Left lobe of liver (tissue), 2 donors: Measurements from ENCODE around the gene BAZ2B. TPM values are rescaled to one million over a fixed set of nuclear protein-coding genes. Genes with fewer than 3 reads are reported as not detected.
"Not testable (repeated sequence)": the region's sequence is repeated elsewhere in the genome, so short reads cannot be mapped to it uniquely, and the experiment has no call there.

Source experiments
- ATAC-seq: fragments of 200-7000 bp; cut with Tn5 transposase; one replicate; pipeline ENCODE4 v1.9.1; 2020; ENCODE audit warnings: mild to moderate bottlenecking, moderate library complexity
- DNase-seq: peaks from one replicate; pipeline ENCODE4 v3.0.0-alpha.2; 2020; ENCODE audit warnings: low spot score
- total RNA-seq: library from RNA; stranded (reverse); gene quantifications from one replicate; pipeline ENCODE4 v1.2.1, GENCODE V29; 2021
- donor health status: DM: no; HTN: no; CAD: no; lungs with moderate emphysema.
- donor health status: DM: no; HTN: yes; CAD: no.

Gene BAZ2B
- total RNA-seq, 1 donor from 2014 or later = 20.0 TPM

DNA sequence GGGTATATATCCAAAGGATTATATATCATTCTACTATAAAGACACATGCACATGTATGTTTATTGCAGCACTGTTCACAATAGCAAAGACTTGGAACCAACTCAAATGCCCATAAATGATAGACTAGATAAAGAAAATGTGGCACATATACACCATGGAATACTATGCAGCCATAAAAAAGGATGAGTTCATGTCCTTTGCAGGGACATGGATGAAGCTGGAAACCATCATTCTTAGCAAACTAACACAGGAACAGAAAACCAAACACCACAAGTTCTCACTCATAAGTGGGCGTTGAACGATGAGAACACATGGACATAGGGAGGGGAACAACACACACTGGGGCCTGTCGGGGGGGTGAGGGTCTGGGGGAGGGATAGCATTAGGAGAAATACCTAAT is 254.7 kb downstream of the BAZ2B start:
- not testable (repeated sequence) for ATAC-seq, DNase-seq

DNA sequence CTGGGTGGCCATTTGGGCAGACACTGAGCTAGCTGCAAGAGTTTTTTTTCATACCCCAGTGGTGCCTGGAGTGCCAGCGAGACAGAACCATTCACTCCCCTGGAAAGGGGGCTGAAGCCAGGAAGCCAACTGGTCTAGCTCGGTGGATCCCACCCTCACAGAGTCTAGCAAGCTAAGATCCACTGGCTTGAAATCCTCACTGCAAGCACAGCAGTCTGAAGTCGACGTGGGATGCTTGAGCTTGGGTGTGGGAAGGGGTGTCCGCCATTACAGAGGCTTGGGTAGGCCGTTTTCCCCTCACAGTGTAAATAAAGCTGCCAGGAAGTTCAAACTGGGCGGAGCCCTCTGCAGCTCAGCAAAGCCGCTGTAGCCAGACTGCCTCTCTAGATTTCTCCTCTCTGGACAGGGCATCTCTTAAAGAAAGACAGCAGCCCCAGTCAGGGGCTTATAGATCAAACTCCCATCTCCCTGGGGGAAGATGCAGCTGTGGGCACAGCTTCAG is 260.2 kb downstream of the BAZ2B start:
- ATAC-seq = no peak
- DNase-seq = no peak

DNA sequence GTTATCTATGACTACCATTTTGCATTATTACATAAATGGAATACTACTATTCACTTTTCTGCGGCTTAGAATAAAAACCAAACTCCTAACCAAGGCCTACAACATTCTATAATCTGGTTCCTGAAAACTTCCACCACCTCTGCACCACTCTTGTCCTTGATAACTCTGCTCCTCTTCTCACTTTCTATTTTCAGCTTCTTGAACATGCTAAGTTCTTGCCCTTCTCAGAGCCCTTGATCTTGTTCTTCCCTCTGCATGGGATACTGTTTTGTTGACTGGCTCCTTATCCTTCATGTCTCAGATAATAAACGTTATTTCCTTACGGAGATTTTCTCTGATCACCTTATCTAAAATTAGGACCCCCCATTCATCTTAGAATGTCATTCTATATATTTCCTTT is 264.4 kb downstream of the BAZ2B start:
- ATAC-seq (no peak), DNase-seq (no peak)

DNA sequence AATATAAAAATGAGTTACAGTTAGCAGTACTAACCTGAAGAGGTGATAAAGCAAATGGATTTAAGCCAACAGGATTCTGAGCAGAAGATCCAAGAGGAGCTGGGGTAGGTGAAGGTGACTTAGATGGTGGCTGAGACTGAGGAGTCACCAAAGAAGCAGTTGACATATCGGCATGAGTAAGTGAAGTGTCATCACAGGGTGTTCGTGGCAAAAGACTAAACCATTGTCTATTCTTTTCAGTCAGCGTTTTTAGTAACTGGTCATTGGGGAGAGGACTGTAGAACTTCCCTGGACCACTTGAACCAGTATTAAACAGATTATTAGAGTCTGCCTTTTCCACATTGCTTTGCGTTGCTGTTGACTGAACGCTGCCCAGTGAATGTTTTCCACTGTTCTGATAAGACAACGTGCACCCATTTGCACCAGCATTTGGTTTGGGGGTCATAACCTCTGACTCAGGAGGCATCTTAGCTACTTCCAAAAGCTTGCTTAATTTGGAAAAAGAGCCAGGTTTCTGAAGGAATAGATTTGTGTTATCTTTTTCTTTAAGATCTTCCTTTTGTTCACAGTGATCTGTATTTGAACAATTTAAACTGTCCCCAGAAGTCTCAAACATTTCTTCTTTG is 266.6 kb downstream of the BAZ2B start:
- ATAC-seq (no peak), DNase-seq (no peak)

DNA sequence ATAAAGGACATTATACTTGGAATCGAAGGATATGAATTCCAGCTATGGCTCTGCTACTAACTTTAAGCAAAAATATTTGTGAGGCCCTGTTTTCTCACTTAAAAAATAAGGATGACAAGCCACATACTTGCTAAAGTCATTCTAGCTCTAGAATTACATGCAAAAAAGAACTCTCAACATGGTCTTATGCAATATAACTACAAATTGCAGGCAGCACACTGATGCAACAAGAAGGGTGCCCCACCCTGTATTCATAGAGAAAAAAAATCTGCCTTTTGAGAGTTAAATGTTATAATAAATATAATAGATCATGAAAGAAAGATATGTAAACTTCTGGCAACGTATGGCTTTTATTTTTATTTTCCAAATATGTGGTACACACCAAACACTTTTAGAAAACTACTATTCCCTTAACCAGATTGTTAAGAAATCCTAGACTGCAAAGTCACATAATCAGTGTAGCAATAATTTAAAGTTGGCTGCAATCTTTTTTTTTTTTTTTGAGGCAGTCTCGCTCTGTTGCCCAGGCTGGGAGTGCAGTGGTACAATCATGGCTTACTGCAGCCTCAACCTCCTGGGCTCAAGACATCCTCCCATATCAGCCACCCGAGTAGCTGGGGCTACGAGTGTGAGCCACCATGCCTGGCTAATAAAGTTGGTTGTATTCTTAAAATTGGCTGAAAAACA is 289.6 kb downstream of the BAZ2B start:
- DNase-seq = no peak
- peak; percentile 52 for ATAC-seq

DNA sequence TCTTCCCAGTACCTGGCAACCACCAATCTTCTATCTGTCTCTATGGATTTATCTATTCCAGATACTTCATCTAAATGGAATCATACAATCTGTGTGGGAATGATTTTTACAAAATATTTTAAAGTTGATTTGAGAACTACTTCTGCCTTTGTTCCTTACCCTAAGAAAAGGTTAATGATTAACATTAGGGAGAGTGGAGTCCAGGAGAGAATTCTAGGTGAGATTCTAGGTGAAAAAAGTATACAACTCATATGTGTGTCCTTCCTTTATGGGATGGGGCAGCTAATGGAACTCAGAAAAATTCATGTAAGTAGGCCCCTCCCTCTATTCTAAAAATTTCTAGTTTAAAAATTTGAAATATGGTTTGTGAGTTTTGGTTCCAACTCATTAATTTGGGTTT is 293.9 kb downstream of the BAZ2B start:
- ATAC-seq (peak; percentile 49), DNase-seq (no peak)

DNA sequence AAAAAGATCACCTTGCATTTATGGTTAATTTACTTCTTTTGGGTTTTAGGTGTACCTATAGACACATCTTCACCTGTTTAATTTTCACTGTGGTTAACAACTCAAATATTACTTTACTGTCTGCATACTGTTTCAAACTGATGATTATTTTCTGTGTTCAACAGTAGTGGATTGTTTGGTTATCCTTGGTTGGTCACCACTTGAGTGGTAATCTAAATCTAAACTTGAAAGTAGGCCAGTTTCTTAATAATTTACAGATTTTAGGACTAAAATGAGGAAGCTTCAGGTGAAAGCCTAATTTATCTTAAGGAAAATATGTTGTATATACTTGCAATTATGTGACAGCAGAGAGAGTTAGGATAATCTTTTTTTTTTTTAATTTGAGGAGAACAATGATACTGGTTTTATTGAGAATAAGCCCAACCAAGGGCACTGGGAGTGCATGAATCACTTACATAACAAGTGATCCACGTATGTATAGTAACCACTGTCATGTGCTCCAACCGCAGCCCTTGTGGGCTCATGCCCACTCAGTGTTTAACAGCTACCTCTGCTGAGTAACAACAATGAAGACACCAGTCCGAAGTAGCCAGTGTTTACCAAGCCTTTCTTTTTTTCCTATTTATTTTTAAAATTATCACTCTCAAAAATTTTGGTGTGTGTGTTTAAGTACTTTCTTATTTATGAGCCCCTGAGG is 298.8 kb downstream of the BAZ2B start:
- ATAC-seq (no peak), DNase-seq (no peak)

DNA sequence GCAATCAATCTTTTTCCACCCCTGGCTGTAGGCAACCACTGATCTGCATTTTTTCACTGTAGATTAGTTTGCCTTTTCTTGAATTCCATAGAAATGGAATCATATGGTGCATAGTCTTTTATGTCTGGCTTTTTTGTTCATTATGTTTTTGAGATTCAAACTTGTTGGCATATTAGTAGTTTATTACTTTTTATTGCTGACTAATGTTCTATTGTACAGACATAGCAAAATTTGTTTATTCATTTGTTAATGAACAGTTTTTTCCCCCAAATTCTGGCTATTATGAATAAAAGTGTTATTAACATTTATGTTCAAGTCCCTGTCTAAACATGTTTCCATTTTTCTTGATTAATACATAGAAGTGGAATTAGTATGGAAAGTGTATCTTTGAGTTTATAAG is 308.4 kb downstream of the BAZ2B start:
- DNase-seq (no peak), ATAC-seq (no peak)

DNA sequence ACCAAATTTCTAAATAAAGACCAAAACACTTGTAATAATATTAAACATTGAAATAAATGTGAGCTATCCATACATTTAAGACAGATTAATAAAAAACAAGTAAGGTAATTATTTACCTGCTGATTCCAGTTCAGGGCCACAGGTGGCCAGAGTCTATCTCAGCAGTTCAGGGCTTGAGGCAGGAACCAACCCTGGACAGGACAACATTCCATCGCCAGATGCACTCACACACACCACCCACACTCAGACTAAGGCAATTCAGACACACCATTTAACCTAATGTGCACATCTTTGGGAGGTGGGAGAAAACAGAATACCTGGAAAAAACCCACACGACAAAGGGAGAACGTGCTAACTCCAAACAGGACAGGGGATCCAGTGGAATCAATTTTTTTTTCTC is 315.8 kb downstream of the BAZ2B start:
- DNase-seq (no peak), ATAC-seq (no peak)

DNA sequence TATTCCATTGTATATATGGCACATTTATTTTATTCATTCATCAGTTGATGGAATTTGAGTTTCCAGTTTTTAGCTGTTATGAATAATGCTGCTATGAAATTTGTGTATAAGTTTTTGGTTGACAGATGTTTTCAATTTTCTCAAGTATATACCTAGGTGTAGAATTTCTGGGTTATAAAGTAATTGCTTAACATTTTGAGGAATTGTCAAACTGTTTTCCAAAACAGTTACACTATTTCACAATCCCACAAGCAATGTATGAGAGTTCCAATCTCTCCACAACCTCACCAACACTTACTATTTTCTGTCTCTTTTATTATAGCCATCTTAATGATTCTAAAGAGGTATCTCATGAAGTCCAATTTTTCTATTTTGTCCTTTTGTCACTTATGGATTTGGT is 317.4 kb downstream of the BAZ2B start:
- no peak for ATAC-seq

DNA sequence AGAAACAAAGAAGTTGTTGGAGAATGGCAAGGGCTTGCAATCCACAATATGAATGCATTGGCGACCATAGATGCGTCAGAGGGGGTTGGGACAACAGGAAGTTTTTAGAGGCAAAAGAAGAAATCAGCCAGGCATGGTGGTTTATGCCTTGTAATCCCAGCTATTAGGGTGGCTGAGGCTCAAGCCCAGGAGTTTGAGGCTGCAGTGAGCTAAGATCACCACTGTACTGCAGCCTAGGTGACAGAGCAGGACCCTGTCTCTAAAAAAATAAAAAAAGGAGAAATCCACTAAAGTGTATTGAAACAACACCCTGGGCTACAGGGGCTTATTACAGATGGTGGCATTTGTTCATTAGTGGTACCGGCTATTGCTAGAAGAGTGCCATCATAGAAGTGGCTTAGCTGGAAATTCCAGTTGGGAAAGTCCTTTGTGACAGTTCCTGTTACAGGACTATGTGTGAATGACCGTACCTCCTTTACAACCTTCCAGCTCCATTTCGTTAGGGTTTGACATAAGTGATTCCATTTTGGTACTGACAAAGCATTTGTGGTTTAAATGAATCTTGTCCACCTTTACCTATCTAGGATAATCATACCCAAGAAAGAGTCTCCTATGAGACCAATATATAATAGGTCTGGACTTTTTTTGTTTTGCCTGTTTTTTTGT is 319.2 kb downstream of the BAZ2B start:
- DNase-seq (no peak), ATAC-seq (no peak)

More for the DNA sequence above, 317.4 kb downstream of the BAZ2B start:
- DNase-seq = no peak

DNA sequence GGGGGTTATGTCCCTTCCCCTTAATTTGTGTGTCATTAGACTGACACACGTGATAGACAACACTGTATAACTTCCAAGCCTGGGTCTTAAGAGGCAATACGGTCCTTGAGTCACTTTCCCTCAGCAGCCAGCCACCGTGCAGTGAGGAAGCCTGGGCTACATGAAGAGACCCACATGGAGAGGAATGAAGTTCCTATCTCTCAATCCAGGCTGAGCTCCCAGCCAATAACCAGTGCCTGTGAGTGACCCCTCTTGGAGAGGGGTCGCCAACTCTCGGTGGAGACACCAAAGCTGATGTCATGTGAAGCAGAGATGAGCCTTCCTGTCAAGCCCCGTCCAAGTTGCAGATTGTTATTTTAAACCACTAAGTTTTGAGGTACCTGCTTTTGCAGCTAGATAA is 324.2 kb downstream of the BAZ2B start:
- ATAC-seq (no peak), DNase-seq (no peak)

DNA sequence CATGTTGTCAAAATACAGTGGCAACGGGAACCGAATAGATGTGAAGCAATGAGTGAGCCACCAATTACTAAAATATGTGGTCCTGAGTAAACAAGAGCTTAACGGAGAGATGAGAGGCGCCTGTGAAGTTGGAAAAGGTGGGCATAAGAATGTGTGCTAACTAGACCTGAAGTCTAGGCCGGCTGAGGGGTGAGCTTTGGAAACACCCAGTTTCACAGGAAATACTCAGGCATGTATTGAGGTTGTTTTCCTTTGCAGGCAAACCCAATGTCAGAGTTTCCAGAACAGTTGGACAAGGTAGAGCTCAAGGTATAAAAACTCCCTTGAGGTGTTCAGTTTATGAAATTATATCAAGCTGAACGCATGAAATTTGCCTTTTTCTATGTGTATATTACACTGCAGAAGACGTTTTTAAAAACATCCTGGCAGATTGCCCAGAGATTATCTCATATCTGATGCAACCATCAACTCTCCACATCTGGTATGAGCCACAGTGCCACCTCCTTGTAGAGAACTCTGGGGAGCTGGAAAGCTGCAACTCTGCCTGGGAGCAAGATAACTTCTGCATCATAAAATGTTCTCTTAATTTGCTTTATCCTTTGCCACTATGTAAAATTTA is 325.9 kb downstream of the BAZ2B start:
- no peak for DNase-seq
- no peak for ATAC-seq

DNA sequence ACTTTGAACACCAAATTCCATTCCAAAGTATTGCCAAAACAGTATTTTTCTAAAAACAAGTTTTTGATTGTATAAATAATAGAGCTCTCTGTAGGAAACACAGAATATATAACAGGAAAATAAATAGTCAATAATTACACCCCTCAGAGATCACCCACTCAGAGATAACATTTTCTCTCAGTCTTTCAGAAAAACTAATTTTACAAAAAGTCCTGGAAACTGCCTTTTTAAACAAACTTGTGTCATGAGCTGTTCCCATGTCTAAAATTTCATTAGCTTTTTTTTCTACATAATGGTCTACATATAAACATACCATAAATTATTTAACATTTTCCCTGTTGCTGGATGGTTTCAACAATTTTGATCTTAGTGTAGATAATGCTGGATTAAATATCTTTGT is 328.6 kb downstream of the BAZ2B start:
- no peak for ATAC-seq
- no peak for DNase-seq

DNA sequence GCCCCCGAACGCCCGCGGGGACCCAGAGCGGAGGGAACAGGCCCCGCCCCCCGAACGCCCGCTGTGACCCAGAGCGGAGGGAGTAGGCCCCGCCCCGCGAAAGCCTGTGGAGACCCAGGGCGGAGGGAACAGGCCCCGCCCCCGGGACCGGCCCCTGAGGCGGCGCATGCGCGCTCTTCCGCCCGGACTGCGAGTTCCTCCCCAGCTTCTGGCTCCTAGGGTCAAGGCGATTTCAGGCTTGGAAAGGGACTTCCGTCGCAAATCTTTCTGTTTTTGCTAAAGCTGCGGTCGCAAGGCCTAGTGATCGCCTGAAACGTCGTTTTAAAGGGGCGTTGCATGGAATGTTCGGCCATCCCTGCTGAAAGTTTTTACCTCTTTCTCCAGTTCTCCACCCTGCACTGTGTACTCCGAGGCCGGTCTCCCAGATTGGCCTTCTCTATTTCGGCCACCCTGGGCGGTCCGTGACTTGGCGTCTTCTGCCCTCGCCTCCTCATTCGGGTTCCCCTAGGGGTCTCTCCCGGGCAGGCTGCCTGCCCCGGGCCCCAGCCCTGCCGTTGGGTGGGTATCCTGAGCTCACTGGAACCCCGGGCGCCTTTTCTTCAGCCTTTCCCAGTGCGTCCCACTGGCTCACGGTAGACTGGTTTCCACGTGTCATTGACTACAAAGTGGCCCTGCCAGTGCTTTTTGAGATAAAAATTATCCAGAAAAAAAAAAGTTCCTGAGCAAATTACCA is 329.5 kb downstream of the BAZ2B start:
- DNase-seq (peak; percentile 100), ATAC-seq (peak; percentile 98)

DNA sequence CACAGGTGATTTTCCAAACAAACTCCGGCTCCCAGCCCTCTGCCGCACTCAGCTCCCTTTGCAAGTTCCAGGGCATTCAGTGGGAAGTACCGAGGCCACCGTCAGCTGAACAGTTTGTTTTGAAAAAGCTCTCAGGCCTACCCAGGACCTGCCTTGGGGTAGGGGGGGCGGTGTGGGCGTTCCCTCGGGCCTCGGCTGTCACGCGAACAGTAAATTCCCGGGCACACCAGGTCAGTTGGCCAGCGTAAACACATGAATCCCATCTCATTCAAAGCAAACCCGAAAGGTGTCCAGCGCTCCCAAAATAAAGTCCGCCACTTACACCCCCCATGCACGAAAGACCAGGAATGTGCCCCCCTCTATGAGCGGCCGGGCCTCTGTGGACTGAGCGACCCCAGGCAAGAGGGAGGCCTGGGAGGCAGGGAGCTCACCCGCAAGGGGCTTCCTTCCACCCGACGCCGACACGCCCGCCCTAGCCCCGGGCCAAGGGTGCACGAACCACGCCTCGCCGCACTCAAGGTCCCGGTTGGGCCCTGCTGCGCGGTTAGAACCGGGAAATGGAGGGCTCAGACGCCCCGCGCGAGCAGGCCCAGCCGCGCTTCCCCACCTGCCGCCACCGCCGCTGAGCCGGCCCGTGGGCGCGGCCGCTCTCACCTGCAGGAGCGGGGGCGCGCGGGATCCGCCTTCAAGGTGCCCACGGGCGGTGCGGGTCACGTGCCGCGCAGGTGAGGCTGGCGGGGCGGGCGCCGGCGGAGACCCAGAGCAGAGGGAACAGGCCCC is 330.2 kb downstream of the BAZ2B start, which contains the start of gene WDSUB1:
Gene WDSUB1 (minus strand): TSS at position 775 of the 780 bp plus-strand sequence. CDS start 3,634 bp downstream, outside the sequence.
- DNase-seq (peak; percentile 74), ATAC-seq (peak; percentile 48)

DNA sequence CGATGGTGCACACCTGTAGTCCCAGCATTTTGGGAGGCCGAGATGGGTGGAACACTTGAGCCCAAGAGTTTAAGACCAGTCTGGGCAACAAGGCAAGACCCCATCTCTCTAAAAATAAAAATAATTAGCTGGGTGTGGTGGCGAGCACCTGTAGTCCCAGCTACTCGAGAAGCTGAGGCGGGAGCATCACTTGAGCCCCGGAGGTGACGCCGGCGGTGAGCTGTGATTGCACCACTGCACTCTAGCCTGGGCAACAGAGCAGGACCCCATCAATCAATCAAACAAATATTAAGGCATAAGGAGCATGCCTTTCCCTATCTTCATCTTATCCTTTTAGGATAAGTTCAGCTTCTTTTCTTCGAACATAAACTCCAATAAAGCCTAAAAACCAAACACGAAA is 330.9 kb downstream of the BAZ2B start:
- no peak for ATAC-seq
- no peak for DNase-seq

DNA sequence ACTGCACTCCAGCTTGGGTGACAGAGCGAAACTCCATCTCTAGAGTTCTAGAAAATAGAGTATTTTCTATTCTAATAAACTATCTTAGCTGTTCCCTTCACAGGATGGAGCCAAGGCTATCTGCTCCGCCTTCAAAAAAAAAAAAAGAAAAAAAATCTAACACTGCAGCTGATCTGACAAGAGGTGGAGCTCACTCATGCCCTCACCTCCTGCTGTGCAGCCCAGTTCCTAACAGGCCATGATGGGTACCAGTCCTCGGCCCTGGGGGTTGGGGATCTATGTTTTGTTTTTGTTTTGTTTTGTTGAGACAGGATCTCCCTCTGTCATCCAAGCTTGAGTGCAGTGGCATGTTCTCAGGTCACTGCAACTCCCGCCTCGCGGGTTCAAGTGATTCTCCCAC is 332.8 kb downstream of the BAZ2B start:
- ATAC-seq (no peak), DNase-seq (no peak)

DNA sequence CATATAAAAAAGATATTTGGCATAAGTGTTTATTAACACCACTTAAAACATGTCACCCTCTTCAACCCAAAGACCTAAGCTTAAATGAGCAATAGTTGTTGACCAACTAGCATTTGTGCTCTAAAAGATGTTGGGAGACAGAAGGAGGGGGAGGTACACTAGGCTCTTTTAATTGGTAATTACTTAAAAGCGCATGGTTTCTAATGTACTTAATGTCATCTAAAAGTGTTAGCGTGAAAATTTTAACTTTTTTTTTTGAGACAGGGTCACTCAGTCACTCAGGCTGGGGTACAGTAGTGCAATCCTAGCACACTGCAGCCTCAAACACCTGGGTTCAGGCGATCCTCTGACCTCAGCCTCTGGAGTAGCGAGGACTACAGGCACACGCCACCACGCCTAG is 335.3 kb downstream of the BAZ2B start:
- ATAC-seq (no peak), DNase-seq (no peak)
